Tibial nerve (tissue), 4 donors: Measurements from ENCODE around the gene PARP15. TPM values are rescaled to one million over a fixed set of nuclear protein-coding genes. Genes with fewer than 3 reads are reported as not detected.
"Not testable (repeated sequence)": the region's sequence is repeated elsewhere in the genome, so short reads cannot be mapped to it uniquely, and the experiment has no call there.

ENCODE experiments used
- DNase-seq, 2 donors: peaks; one replicate each; pipeline ENCODE4 v3.0.0-alpha.2; 2019; ENCODE audit warnings: low spot score in 2 of 2
- H3K27ac ChIP-seq, 4 donors: fragments of 200-600 bp; sonication (generic) in 3 of 4; one replicate each; pipeline ENCODE4 v1.5.1; 2017 to 2019; ENCODE audit warnings: mild to moderate bottlenecking in 1 of 4
- H3K27me3 ChIP-seq, 2 donors: fragments of 200-600 bp; sonication (generic) in 1 of 2; one replicate each; pipeline versions ENCODE4 v1.5.1 to v1.6.0; 2017 to 2019
- H3K36me3 ChIP-seq, 3 donors: fragments of 200-600 bp; sonication (generic); one replicate each; pipeline ENCODE4 v1.5.1; 2018 to 2019
- H3K4me1 ChIP-seq, 4 donors: fragments of 200-600 bp; sonication (generic) in 3 of 4; one replicate each; pipeline ENCODE4 v1.5.1; 2017 to 2019
- H3K4me3 ChIP-seq, 4 donors: fragments of 200-600 bp; sonication (generic) in 3 of 4; one replicate each; pipeline ENCODE4 v1.5.1; 2017 to 2019; ENCODE audit warnings: mild to moderate bottlenecking in 1 of 4, moderate library complexity in 1 of 4
- H3K9me3 ChIP-seq, 4 donors: fragments of 200-600 bp; sonication (generic) in 3 of 4; one replicate each; pipeline ENCODE4 v1.5.1; 2017 to 2019
- CTCF ChIP-seq, 5 experiments: fragments of 200-600 bp in 3 of 5; fragments of 450-650 bp in 2 of 5; sonication (generic) in 3 of 5; IDR thresholded peaks; one replicate each; pipeline ENCODE4 v1.5.1; 2016 to 2019; ENCODE audit warnings: antibody characterized with exemption in 5 of 5, mild to moderate bottlenecking in 3 of 5, moderate library complexity in 2 of 5
- EP300 ChIP-seq, 2 donors: sonication (generic); formaldehyde crosslinking; IDR thresholded peaks; one replicate each; pipeline ENCODE4 v1.6.1; 2017; ENCODE audit warnings: antibody characterized with exemption in 2 of 2, mild to moderate bottlenecking in 1 of 2
- POLR2A ChIP-seq, 2 donors: fragments of 450-650 bp; IDR thresholded peaks; one replicate each; pipeline ENCODE4 v1.6.1; 2017; ENCODE audit warnings: antibody characterized with exemption in 2 of 2, mild to moderate bottlenecking in 2 of 2, moderate library complexity in 2 of 2
- WGBS, 2 donors: methylation state at CpG; one replicate each; pipeline ENCODE4 v1.1.5; 2018; 5-methylcytosine and 5-hydroxymethylcytosine counted together
- total RNA-seq, 4 donors: library from RNA; depleted of rRNA; stranded (reverse); fragments of >200 nt; gene quantifications; one replicate each; pipeline ENCODE4 v1.1.0, GENCODE V29; 2016

The PARP15 gene
- total RNA-seq, 4 donors from 2014 or later: 1.2 to 3.6 (median 2.8) TPM

- H3K36me3 ChIP-seq: no peaks in the 10 kb centered on the region
- no peak overlapping the region for H3K27ac ChIP-seq
- 79 to 83% methylated on average over 2 of the region's 2 CpGs for WGBS, 2 donors
- no peaks in the 10 kb centered on the region for H3K27me3 ChIP-seq
- no peak for DNase-seq
- H3K4me3 ChIP-seq: no peak overlapping the region
- H3K4me1 ChIP-seq: no peaks in the 10 kb centered on the region
- H3K9me3 ChIP-seq: no peaks in the 10 kb centered on the region
- no peak for TF ChIP-seq POLR2A (IDR thresholded peaks at IDR 0.05)
- TF ChIP-seq EP300 (IDR thresholded peaks at IDR 0.05): no peak
- TF ChIP-seq CTCF (IDR thresholded peaks at IDR 0.05): no peak
Measured at GRCh38 chr3:122642935-122643334, 65.5 kb downstream of the PARP15 start.

GRCh38 chr3:122646146-122646988 is 68.9 kb downstream of the PARP15 start:
- Histone ChIP-seq H3K4me1 (no peaks in the 10 kb centered on the region), H3K27me3 (no peaks in the 10 kb centered on the region), H3K4me3 (no peak overlapping the region), H3K27ac (no peak overlapping the region), H3K9me3 (no peaks in the 10 kb centered on the region), H3K36me3 (no peaks in the 10 kb centered on the region)
- 70 to 75% methylated on average over 5 of the region's 5 CpGs for WGBS, 2 donors
- DNase-seq: no peak
- TF ChIP-seq CTCF (IDR thresholded peaks at IDR 0.05) (no peak), POLR2A (IDR thresholded peaks at IDR 0.05) (no peak), EP300 (IDR thresholded peaks at IDR 0.05) (no peak)

GRCh38 chr3:122651233-122651907 is 73.9 kb downstream of the PARP15 start:
- DNase-seq, H3K27ac ChIP-seq, H3K4me3 ChIP-seq, H3K27me3 ChIP-seq, H3K9me3 ChIP-seq, H3K4me1 ChIP-seq, H3K36me3 ChIP-seq: not testable (repeated sequence)
- WGBS, 2 donors: 66 to 76% methylated on average over 10 to 11 of the region's 11 CpGs

GRCh38 chr3:122651962-122652361 is 74.5 kb downstream of the PARP15 start:
- 89 to 93% methylated on average over 6 of the region's 6 CpGs for WGBS, 2 donors
- not testable (repeated sequence) for DNase-seq, H3K4me1 ChIP-seq, H3K36me3 ChIP-seq, H3K27me3 ChIP-seq, H3K9me3 ChIP-seq, H3K27ac ChIP-seq, H3K4me3 ChIP-seq

GRCh38 chr3:122658336-122658735 is 80.9 kb downstream of the PARP15 start:
- H3K4me3 ChIP-seq, H3K27ac ChIP-seq, H3K4me1 ChIP-seq, H3K9me3 ChIP-seq, H3K27me3 ChIP-seq, H3K36me3 ChIP-seq, DNase-seq: not testable (repeated sequence)
- 94 to 95% methylated on average over 4 of the region's 4 CpGs for WGBS, 2 donors

- 47 to 62% methylated on average over 14 of the region's 14 CpGs for WGBS, 2 donors
- Histone ChIP-seq H3K4me3 (no peak overlapping the region), H3K4me1 (no peaks in the 10 kb centered on the region), H3K27me3 (no peaks in the 10 kb centered on the region), H3K9me3 (no peaks in the 10 kb centered on the region), H3K36me3 (no peaks in the 10 kb centered on the region), H3K27ac (no peak overlapping the region)
- DNase-seq: no peak
- TF ChIP-seq CTCF (IDR thresholded peaks at IDR 0.05): no peak
- TF ChIP-seq EP300 (IDR thresholded peaks at IDR 0.05): no peak
- TF ChIP-seq POLR2A (IDR thresholded peaks at IDR 0.05): no peak
Measured at GRCh38 chr3:122660297-122660974, 83.0 kb downstream of the PARP15 start.
